Endodermal cell (in vitro differentiated cells): ENCODE data around the gene IMP4. TPM values are rescaled to one million over a fixed set of nuclear protein-coding genes. Genes with fewer than 3 reads are reported as not detected.

Source experiments
- DNase-seq: peaks from one replicate; pipeline ENCODE4 v3.0.0-alpha.2; 2017
- H3K27ac ChIP-seq: 2 replicates; pipeline ENCODE4 v1.5.1; 2013; ENCODE audit warnings: mild to moderate bottlenecking, low read depth, low read length, moderate library complexity
- H3K27me3 ChIP-seq: 2 replicates; pipeline ENCODE4 v1.6.1; 2013; ENCODE audit warnings: mild to moderate bottlenecking, low read length, moderate library complexity; ENCODE audit not compliant: insufficient read depth, control insufficient read depth, poor library complexity, severe bottlenecking
- H3K36me3 ChIP-seq: 2 replicates; pipeline ENCODE4 v1.7.0; 2013; ENCODE audit warnings: mild to moderate bottlenecking, low read length, moderate library complexity; ENCODE audit not compliant: control insufficient read depth, insufficient read depth
- H3K4me1 ChIP-seq: one replicate; pipeline ENCODE4 v1.7.0; 2013; ENCODE audit warnings: low read length; ENCODE audit not compliant: control insufficient read depth, insufficient read depth
- H3K4me3 ChIP-seq: 2 replicates; pipeline ENCODE4 v1.5.1; 2013; ENCODE audit warnings: mild to moderate bottlenecking, low read length, moderate library complexity
- H3K9ac ChIP-seq: 2 replicates; pipeline ENCODE4 v1.6.1; 2013; ENCODE audit warnings: mild to moderate bottlenecking, low read length, moderate library complexity; ENCODE audit not compliant: poor library complexity, severe bottlenecking; ENCODE audit errors: extremely low read depth
- H3K9me3 ChIP-seq: 2 replicates; pipeline ENCODE4 v1.6.1; 2013; ENCODE audit warnings: mild to moderate bottlenecking, low read length, moderate library complexity; ENCODE audit not compliant: control insufficient read depth
- H3K27ac Mint-ChIP-seq: 2 replicates; pipeline ENCODE4 v1.8.0; 2020; ENCODE audit warnings: mixed read lengths
- H3K27me3 Mint-ChIP-seq: 2 replicates; pipeline ENCODE4 v1.8.0; 2021; ENCODE audit warnings: mild to moderate bottlenecking, mixed read lengths; ENCODE audit not compliant: insufficient read depth
- H3K36me3 Mint-ChIP-seq: 2 replicates; pipeline ENCODE4 v1.8.0; 2020; ENCODE audit warnings: low read depth, mixed read lengths
- H3K4me1 Mint-ChIP-seq: 2 replicates; pipeline ENCODE4 v1.8.0; 2020; ENCODE audit warnings: mixed read lengths
- H3K4me3 Mint-ChIP-seq: 2 replicates; pipeline ENCODE4 v1.8.0; 2020; ENCODE audit warnings: mild to moderate bottlenecking, moderate library complexity, mixed read lengths
- H3K9me3 Mint-ChIP-seq: 2 replicates; pipeline ENCODE4 v1.8.0; 2020; ENCODE audit warnings: mild to moderate bottlenecking, mixed read lengths
- CTCF ChIP-seq: fragments of 200-600 bp; sonication (generic); conservative IDR thresholded peaks from 2 replicates; pipeline ENCODE4 v1.5.0; 2021; ENCODE audit warnings: antibody characterized with exemption, mild to moderate bottlenecking
- WGBS, 2 experiments: methylation state at CpG; one replicate each; pipeline versions ENCODE4 v1.1.5 to v1.1.7; 2013; ENCODE audit warnings: missing lambda C conversion rate in 2 of 2, mixed read lengths in 1 of 2; ENCODE audit not compliant: insufficient coverage in 1 of 2, insufficient read length in 1 of 2; 5-methylcytosine and 5-hydroxymethylcytosine counted together
- total RNA-seq, 2 donors: library from RNA; stranded (reverse); fragmentation: NEBNext Ultra II Directional in 1 of 2; extraction: Animal tissue kit (Norgen Biotek cat#: 25700) in 1 of 2; gene quantifications; 2 replicates in 1 of 2; 3 replicates in 1 of 2; pipeline ENCODE4 v1.2.1, GENCODE V29; 2021

IMP4 gene
- total RNA-seq, 2 donors from 2014 or later = 47.1 to 55.1 TPM

GRCh38 chr2:130318906-130319305, 23.8 kb upstream of the IMP4 start:
- Mint-ChIP-seq H3K36me3 (no peaks in the 10 kb centered on the region), H3K4me3 (no peak overlapping the region), H3K4me1 (no peaks in the 10 kb centered on the region), H3K27me3 (peaks cover 23% of the 10 kb centered on the region), H3K9me3 (no peaks in the 10 kb centered on the region), H3K27ac (no peak overlapping the region)
- TF ChIP-seq CTCF = no peak
- no peak overlapping the region for H3K27ac ChIP-seq
- H3K9me3 ChIP-seq = no peaks in the 10 kb centered on the region
- H3K36me3 ChIP-seq = no peaks in the 10 kb centered on the region
- no peaks in the 10 kb centered on the region for H3K4me1 ChIP-seq
- no peak for DNase-seq
- WGBS, 2 experiments = 79 to 100% methylated on average over 1 to 7 of the region's 7 CpGs
- no peaks in the 10 kb centered on the region for H3K27me3 ChIP-seq
- no peak overlapping the region for H3K9ac ChIP-seq
- no peak overlapping the region for H3K4me3 ChIP-seq

- no peak for DNase-seq
- Histone ChIP-seq H3K27me3 (peaks cover 4% of the 10 kb centered on the region), H3K9ac (no peak overlapping the region), H3K4me1 (no peaks in the 10 kb centered on the region), H3K4me3 (no peak overlapping the region), H3K9me3 (no peaks in the 10 kb centered on the region), H3K27ac (no peak overlapping the region), H3K36me3 (no peaks in the 10 kb centered on the region)
- H3K9me3 Mint-ChIP-seq = no peaks in the 10 kb centered on the region
- H3K27ac Mint-ChIP-seq = no peak overlapping the region
- H3K36me3 Mint-ChIP-seq = no peaks in the 10 kb centered on the region
- no peak overlapping the region for H3K4me3 Mint-ChIP-seq
- WGBS, 2 experiments = 97% methylated on average over 3 of the region's 3 CpGs; no CpG with 5 or more reads in 1 of the 2 experiments
- H3K27me3 Mint-ChIP-seq = peaks cover 26% of the 10 kb centered on the region
- no peaks in the 10 kb centered on the region for H3K4me1 Mint-ChIP-seq
- TF ChIP-seq CTCF = no peak
These were observed 23.2 kb upstream of the IMP4 start for GRCh38 chr2:130319536-130319935.

DNA sequence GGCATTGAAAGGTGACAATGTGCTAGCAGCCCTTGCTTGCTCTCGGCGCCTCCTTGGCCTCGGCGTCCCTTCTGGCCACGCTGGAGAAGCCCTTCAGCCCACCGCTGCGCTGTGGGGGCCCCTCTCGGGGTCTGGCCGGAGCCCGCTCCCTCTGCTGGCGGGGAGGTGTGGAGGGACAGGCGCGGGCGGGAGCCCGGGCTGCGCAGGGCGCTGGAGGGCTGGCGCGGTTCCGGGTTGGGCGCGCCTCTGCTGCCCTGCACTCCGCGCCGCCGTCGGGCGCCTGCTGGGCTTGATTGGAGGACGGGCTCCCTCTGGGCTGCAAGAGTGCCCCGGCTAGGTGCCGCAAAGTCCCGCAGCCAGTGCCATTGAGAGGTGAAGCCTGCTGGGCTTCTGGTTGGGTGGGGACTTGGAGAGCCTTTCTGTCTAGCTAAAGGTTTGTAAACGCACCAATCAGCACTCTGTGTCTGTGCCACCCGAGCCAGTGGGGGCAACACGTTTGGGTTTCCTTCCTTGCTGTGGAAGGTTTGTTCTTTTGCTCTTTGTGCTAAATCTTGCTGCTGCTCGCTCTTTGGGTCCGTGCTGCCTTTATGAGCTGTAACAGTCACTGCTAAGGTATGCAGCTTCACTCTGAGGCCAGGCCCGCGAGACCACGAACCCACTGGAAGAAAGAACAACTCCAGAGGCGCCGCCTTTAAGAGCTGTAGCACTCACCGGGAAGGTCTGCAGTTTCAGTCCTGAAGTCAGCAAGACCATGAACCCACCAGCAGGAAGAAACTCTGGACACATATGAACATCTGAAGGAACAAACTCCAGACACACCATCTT, 14.8 kb upstream of the IMP4 start:
- no peak overlapping the region for H3K4me3 ChIP-seq
- no peaks in the 10 kb centered on the region for H3K36me3 ChIP-seq
- peak; percentile 71 for TF ChIP-seq CTCF
- H3K4me1 Mint-ChIP-seq = peaks cover 11% of the 10 kb centered on the region
- peak overlapping the region; percentile 8 for H3K27ac Mint-ChIP-seq
- H3K27me3 ChIP-seq = peaks cover 18% of the 10 kb centered on the region
- H3K36me3 Mint-ChIP-seq = no peaks in the 10 kb centered on the region
- H3K9me3 Mint-ChIP-seq = peaks cover 3% of the 10 kb centered on the region
- no peak overlapping the region for H3K9ac ChIP-seq
- no peak overlapping the region for H3K27ac ChIP-seq
- peak overlapping the region; percentile 43 for H3K4me3 Mint-ChIP-seq
- no peaks in the 10 kb centered on the region for H3K9me3 ChIP-seq
- H3K4me1 ChIP-seq = peaks cover 6% of the 10 kb centered on the region
- DNase-seq = peak; percentile 88
- H3K27me3 Mint-ChIP-seq = peaks cover 67% of the 10 kb centered on the region
- 79 to 95% methylated on average over 22 to 43 of the region's 43 CpGs for WGBS, 2 experiments
